Measurements from ENCODE around the gene POU1F1.

DNA sequence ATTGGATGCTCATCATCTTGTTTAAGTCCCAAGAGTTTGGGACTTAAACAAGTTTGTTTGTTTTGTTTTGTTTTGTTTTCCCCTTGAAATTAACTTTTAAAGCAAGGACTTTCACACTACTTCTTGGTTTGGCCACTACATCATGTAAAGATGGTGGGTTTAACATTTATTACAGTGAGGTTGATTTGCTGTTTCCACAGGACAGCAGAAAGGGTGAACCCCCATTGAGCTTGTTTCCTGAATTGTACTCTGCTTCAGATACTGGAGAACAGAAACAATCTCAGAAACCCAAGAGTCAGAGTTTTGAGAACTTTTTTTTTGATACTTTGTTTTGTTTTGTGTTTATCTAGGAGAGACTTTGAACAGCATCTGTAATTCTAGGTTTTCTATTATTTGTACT is 6.7 kb downstream of the POU1F1 start:
- TF ChIP-seq, protein P1, sequence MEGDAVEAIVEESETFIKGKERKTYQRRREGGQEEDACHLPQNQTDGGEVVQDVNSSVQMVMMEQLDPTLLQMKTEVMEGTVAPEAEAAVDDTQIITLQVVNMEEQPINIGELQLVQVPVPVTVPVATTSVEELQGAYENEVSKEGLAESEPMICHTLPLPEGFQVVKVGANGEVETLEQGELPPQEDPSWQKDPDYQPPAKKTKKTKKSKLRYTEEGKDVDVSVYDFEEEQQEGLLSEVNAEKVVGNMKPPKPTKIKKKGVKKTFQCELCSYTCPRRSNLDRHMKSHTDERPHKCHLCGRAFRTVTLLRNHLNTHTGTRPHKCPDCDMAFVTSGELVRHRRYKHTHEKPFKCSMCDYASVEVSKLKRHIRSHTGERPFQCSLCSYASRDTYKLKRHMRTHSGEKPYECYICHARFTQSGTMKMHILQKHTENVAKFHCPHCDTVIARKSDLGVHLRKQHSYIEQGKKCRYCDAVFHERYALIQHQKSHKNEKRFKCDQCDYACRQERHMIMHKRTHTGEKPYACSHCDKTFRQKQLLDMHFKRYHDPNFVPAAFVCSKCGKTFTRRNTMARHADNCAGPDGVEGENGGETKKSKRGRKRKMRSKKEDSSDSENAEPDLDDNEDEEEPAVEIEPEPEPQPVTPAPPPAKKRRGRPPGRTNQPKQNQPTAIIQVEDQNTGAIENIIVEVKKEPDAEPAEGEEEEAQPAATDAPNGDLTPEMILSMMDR (IDR thresholded peaks at IDR 0.05) = no peak
- no peak for TF ChIP-seq POLR2A (IDR thresholded peaks at IDR 0.05)

Data from thyroid gland (tissue), 4 donors.